GM19397 (cell line): Measurements from ENCODE around the gene MUC21.
"Not testable (repeated sequence)": the region's sequence is repeated elsewhere in the genome, so short reads cannot be mapped to it uniquely, and the experiment has no call there.

Source experiments
- ATAC-seq: cut with Tn5 transposase; IDR thresholded peaks from one replicate; pipeline ENCODE4 v1.9.1; 2021; ENCODE audit warnings: mild to moderate bottlenecking, moderate library complexity; ENCODE audit not compliant: unreplicated experiment

Gene MUC21

DNA sequence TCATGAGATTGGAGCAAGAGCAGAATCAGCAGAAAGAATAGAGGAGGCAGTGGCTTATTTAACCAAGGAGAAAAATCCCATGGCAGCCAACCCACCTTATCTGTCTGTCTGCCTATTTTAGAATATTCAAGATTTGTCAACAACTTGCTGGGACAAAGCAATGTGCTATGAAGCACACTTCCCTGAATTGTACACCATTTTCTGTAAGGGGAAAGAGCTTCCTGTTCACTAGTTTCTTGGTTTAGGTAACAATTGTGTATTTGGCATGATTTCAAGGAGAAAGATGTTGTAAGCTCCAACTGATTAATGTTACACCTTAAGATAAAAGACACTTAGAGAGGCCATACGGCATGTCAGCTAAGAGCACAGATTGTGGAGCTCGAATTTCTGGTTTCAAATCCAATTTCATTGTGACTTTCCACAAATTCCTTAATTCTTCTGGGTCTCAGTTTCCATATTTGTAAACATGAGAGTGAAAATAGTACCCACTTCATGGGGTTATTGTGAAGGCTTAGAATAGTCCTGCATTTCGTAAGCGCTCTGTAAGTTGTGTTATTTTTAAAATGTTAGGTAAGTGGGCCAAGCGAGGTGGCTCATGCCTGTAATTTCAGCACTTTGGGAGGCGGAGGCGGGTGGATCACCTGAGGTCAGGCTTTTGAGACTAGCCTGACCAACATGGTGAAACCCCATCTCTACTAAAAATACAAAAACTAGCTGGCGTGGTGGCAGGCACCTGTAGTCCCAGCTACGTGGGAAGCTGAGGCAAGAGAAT, 21.9 kb downstream of the MUC21 start:
- no peak for ATAC-seq

DNA sequence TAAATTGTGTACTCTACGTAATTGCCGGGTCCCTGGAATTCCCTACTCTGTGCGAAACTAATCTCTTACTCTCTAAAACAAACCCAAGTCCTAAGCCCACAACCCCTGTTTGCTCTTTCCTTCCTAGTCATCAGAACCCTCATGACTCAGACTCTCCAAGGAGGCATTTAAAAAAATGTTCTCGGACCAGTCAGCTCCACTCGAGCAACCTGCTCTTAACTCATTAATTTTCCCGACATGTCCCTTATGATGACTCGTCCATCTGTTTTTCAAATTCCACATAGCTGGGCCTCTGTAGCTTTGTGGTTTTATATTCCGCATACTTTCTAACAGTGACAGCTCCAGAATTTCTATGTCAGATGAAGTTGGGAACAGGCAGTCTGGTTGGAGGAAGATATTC, 24.2 kb downstream of the MUC21 start:
- ATAC-seq, result no peak

DNA sequence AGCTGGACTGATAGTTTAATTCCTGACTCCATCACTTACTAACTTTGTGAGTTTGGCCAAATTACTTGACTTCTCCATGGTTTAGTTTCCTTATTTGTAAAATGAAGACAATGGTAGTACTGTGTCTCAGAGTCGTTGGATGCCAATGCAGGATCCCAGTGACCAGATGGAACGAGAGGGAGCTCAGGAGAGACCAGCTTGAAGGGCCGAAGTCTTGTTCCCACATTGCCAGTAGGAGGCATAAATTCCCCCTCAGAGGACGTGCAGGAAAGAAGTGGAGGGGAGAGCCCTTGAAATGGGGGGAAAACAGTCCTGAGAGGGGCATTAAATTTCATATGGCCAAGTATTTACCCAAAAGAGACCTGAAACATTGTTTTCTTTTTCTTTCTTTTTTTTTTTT, 24.6 kb downstream of the MUC21 start:
- no peak for ATAC-seq

DNA sequence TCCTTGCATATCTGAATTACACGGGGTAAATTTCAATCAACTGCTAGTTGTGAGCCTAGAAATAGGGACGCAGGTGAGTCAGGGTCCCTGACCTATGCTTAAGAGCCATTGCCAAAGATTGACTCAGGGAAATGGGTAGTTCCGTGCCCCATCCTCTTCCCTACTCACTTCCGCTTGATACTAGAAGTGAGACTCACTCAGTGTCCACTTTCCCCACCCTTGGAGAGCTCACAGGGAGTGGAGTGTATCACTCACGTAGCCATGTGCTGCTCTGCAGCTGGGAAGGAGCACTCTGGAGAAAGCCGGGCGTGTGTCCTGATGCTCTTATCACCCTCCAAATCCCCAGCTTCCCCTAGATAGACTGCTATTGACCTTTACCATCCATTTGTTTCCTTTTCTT, 26.2 kb downstream of the MUC21 start:
- ATAC-seq, result no peak

GRCh38 chr6:31010393-31011060, 27.0 kb downstream of the MUC21 start, which contains the start of gene MUC22:
MUC22 (plus strand) TSS chr6:31010474; CDS start chr6:31010707, 233 bp downstream.
- no peak for ATAC-seq

GRCh38 chr6:31011153-31011552, 27.6 kb downstream of the MUC21 start:
- ATAC-seq, result no peak

- ATAC-seq, result no peak
Observed at GRCh38 chr6:31016659-31017299, 33.3 kb downstream of the MUC21 start.

GRCh38 chr6:31017436-31017835, 33.9 kb downstream of the MUC21 start:
- not testable (repeated sequence) for ATAC-seq

DNA sequence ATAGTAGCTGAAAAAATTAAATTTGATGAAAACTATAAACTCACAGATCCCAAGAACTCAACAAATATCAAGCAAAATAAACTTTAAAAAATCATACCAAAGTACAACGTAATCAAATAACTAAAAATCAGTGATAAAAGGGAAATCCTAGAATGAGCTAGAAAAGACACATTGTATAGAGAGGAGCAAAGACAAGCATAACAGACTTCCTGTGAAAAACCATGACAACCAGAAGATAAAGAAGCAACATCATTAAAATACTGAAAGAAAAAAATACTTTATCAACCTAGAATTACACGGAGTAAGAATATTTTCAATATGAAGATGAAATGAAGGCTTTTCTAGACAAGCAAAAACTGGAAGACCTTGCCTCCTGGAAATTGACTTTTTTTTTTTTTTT, 36.5 kb downstream of the MUC21 start:
- ATAC-seq, result no peak

DNA sequence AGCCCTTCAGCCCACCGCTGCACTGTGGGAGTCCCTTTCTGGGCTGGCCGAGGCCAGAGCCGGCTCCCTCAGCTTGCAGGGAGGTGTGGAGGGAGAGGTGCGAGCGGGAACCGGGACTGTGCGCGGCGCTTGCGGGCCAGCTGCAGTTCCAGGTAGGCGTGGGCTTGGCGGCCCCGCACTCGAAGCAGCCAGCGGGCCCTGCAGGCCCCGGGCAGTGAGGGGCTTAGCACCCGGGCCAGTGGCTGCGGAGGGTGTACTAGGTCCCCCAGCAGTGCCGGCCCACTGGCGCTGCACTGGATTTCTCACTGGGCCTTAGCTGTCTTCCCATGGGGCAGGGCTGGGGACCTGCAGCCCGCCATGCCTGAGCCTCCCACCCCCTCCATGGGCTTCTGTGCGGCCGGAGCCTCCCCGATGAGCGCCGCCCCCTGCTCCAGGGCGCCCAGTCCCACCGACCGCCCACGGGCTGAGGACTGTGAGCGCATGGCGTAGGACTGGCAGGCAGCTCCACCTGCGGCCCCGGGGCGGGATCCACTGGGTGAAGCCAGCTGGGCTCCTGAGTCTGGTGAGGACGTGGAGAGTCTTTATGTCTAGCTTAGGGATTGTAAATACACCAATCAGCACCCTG, 37.2 kb downstream of the MUC21 start:
- ATAC-seq, result not testable (repeated sequence)

- ATAC-seq, result not testable (repeated sequence)
Observed at GRCh38 chr6:31021705-31022531, 38.4 kb downstream of the MUC21 start.

GRCh38 chr6:31025595-31025994, 42.1 kb downstream of the MUC21 start:
- ATAC-seq, result no peak

- no peak for ATAC-seq
Observed at GRCh38 chr6:31031095-31031494, 47.6 kb downstream of the MUC21 start.

DNA sequence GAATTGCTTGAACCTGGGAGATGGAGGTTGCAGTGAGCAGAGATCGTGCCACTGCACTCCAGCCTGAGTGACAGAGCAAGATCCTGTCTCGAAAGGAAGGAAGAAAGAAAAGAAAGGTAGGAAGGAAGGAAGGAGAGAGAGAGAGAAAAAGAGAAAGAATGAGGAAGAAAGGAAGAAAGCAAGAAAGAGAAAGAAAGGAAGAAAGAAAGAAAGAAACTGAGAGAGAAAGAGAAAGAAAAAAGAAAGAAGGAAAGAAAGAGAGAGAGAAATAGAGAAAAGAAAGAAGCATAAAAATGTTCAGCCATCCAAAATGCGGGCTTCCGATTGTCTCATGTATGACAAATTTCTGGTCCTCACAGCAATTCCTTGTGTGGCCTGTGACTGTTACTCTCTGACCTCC, 49.6 kb downstream of the MUC21 start:
- no peak for ATAC-seq

- ATAC-seq, result no peak
Observed at GRCh38 chr6:31035862-31036497, 52.5 kb downstream of the MUC21 start.

DNA sequence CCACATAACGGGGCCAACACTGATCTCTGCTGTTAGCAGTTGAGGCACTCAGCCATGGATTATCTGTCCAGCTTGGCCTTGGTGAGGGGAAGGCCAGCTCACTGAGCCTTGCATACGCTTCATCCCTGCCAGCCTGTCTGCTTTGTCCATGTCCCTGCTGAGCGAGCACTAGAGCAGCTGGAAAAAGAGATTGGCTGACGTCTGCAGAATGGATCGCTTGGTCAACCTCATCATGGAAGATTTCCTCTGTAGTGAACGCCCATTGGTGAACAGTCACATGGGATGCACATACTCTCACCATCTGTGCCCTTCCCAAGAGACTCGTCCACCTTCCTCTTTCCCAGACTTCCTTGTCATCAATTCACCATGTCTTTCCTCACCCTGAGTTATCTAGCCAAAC, 53.7 kb downstream of the MUC21 start:
- no peak for ATAC-seq

- ATAC-seq, result no peak
Observed at GRCh38 chr6:31037682-31038081, 54.2 kb downstream of the MUC21 start.

- ATAC-seq, result no peak
Observed at GRCh38 chr6:31038559-31038958, 55.0 kb downstream of the MUC21 start.
